HG02759 (cell line): ENCODE results near the gene TMC6.
"Not testable (repeated sequence)": the region's sequence is repeated elsewhere in the genome, so short reads cannot be mapped to it uniquely, and the experiment has no call there.

ENCODE experiments used
- ATAC-seq: cut with Tn5 transposase; IDR thresholded peaks from one replicate; pipeline ENCODE4 v1.9.1; 2021; ENCODE audit warnings: mild to moderate bottlenecking, moderate library complexity; ENCODE audit not compliant: unreplicated experiment

TMC6 gene

GRCh38 chr17:78124081-78124835, 4.3 kb downstream of the TMC6 start:
- ATAC-seq = peak; percentile 25

- ATAC-seq = no peak
These were observed 5.2 kb downstream of the TMC6 start for GRCh38 chr17:78123258-78123929.

GRCh38 chr17:78122931-78123249, 5.7 kb downstream of the TMC6 start:
- no peak for ATAC-seq

DNA sequence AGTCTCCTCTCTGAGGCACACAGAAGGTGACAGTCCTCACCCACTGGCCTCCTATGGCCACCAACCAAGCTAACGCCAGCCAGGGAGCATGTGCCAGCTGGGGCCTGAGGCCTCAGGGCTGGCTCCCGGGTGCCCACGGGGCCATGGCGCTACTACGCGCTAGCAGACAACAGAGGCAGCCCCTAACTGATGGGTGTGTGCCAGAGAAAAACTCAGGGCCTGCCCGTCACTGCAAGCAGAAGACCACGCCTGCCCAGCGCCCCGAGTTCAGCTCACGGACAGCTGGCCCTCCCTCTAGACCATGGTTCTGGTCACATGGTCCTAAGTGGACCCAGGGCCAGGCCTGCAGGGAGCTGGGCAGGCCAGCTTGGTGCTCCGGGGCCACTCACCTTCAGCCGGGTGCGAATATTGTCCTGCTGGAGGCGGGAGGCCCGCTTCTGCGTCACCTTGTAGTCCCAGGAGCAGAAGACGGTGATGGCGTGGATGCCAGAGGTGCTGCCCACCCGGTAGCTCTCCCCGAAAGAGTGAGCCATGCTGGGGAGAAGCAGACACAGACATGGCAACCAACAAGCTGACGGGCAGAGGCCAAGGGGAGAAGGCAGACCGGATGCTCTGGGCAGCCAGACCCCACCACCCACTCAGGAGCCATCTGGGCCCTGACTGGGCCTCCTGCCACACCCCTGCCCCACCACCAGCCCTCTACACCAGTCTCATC, 6.2 kb downstream of the TMC6 start:
- ATAC-seq = no peak

GRCh38 chr17:78121801-78122215, 6.7 kb downstream of the TMC6 start:
- ATAC-seq = no peak

- ATAC-seq = no peak
These were observed 7.4 kb downstream of the TMC6 start for GRCh38 chr17:78120971-78121800.

- ATAC-seq = no peak
These were observed 8.0 kb downstream of the TMC6 start for GRCh38 chr17:78120537-78120936.

GRCh38 chr17:78118801-78119241, 9.7 kb downstream of the TMC6 start:
- no peak for ATAC-seq

DNA sequence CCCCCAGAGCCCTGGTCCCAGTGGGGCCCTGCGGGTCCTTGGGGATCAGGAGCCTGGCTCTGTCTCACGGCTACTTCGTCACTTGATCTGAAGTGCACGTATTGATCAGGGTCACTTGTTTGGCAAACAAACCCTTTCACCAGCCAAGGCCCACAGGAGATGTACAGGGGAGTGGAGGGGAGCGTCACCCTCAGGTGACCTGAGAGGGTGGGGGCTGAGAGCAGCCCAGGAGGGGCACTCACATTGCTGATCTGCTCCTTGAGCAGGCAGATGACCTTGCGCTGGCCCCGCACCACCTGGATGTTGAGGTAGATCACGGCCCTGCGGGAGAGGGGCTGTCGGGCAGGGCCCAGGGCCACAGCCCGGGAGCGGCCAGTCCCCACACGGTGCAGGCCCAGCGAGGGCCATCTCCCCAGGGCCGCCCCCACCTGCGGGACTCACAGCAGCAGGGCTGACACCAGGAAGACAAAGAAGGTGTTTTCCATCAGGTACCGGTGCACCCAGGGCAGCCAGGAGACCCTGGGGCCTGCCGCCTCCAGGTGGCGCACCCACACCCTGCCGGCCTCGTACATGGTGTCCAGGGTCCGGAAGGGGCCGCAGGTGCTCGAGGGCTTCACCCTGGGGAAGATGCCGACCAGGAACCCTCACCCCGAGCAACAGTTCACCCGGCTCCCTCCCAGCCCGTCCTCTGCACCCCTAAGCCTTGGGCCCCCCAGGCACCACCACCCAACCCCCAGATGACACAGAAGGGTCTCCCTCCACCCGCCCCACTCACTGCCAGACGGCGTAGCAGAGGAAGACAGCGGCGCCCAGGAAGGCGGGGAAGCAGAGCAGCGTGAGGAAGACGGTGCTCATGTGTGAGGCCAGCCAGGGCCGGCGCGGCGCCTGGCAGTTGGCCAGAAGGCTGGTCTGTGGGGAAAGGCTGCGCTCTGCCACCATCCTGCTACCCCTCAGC, 11.3 kb downstream of the TMC6 start:
- ATAC-seq = no peak

GRCh38 chr17:78116411-78116810, 12.1 kb downstream of the TMC6 start:
- no peak for ATAC-seq

DNA sequence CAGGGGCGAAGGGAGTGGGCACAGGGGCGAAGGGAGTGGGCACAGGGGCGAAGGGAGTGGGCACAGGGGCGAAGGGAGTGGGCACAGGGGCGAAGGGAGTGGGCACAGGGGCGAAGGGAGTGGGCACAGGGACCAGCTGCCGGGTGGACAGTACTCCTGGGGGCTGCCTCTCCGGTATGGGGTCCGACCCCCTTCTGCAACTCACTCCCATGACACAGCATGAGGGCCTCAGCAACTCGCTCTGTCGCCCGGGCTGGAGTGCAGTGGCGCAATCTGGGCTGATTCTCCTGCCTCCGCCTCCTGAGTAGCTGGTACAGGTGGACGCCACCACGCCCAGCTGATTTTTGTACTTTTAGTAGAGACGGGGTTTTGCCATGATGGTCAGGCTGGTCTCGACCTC, 12.8 kb downstream of the TMC6 start:
- not testable (repeated sequence) for ATAC-seq

DNA sequence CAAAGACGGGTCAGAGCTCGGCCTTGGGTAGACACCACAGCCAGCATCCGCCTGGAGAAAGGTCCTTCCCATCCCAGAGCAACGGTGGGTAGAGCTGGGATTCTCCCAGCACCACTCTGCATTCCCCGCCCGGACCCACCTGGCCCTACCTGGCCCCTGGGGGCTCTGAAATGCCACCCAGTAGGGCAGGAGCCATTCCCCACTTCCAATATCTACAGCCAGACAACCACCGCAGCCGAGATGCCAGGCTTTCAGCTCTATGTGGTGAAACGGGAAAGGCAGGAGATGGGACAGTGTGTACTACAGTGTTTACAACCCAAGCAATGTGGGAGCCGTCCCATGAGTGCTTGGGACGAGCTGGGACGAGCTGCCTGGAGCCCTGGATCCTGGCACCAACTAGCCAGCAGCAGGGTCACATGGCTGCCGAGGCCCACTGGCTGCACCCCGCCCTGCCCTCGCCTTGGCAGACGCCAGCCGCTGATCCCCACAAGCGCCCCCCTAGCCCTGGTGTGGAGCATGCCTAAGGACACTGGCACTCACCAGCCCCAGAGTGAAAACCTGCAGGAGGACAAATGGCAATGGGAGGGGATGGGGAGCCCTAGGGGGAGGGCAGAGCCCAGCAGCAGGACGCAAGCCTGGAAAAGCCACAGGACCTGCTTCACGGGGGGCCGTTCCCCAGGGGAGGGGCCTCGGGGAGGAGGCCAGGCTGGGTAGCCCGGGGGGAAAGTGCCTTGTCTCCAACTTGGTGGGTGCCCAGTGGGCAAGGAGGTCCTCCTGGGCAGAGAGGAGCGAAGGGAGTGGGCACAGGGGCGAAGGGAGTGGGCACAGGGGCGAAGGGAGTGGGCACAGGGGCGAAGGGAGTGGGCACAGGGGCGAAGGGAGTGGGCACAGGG, 13.5 kb downstream of the TMC6 start:
- no peak for ATAC-seq

DNA sequence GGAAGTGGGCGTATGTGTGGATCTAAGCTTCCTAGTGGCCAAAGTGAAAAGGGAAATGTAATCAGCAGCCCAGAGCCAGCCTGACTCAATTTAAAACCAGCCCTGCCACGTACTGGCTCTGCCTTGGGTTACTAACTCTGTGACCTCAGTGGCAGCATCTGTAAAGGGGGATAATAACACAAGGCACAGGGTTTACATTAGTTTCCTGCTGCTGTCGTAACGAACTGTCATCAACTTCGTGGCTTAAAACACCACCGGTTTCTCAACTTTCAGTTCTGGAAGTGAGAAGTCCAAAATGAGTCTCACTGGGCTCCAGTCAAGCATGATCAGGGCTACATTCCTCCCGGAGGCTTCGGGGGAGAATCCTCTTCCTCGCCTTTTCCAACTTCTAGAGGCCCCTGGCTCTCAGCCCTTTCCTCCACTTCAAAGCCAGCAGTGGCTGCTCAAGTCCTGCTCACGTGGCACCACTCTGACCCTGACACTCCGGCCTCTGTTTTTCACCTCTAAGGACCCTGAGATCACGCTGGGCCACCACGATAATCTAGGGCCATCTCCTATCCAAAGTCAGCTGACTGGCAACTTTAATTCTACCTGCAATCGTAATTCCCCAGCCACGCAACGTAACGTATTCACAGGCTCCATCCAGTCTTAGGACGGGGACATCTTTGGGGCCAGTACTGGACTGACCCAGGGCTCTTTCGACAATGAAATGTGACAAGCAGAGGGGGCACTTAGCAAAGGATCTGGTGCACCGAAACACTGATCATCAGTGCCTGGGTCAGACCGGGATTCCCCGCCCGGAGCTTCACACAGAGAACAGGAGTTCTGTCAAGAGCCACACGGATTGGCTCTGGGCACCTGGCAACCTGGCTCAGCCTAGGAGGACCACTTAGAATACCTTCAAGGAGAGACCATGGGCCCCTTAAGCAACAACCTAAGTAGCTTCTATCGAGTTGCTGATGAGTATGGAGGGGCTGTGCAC, 14.5 kb downstream of the TMC6 start:
- no peak for ATAC-seq

DNA sequence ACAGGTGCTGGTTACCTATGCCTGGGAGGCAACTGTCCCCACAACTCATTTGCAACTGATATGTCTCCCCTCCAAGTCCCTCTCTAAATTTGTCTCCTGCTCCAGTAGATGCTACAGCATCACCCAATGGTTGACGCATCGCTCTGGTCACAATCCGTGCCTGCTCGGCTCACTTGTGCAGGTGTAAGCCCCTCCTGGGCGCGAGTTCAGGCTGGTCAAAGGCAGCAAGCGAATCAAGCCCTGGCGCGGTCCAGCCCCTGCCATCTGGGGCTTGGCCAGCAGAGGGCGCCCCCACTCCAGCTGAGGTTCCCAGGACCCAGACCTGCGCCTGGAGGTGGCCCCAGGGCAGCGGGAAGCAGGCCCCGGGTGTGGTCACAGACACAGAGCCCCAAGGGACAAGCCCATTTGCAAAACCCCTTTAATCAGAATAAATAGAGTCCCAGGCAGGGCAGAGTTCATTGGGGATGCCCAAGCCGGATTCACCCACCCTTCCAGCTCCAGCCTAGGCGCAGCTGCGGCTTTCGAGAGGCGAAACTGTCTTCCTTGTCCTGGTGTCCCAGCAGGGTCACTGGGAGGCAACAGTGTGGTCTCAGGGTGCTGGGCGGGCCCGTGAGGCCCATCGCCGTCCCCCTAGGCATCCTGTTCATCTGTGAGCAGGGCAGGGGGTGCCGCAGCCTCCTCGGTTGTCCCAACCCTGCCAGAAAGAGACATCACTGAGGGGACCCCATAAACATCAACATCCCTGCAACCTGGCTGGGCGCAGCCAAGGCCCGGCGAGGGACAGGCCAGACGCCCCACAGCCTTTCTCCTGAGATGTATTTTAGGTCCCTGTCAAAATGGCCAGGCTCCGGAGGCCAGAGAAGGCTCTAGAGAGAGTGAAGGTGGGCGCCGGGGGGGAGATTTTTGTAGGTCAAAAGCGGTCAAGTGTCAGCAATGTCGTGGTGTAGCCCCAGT, 15.8 kb downstream of the TMC6 start:
- peak; percentile 61 for ATAC-seq

- ATAC-seq = no peak
These were observed 16.6 kb downstream of the TMC6 start for GRCh38 chr17:78111727-78112517.
